Ectodermal cell (in vitro differentiated cells): ENCODE measurements around the gene ONECUT1.

Experiments used
- H3K27ac ChIP-seq: 2 replicates; pipeline ENCODE4 v1.7.0; 2013; ENCODE audit warnings: mild to moderate bottlenecking, low read depth, low read length; ENCODE audit not compliant: insufficient read depth, poor library complexity, severe bottlenecking
- H3K27me3 ChIP-seq: 2 replicates; pipeline ENCODE4 v1.7.0; 2013; ENCODE audit warnings: mild to moderate bottlenecking, low read length; ENCODE audit not compliant: insufficient read depth, control insufficient read depth, poor library complexity, severe bottlenecking
- H3K36me3 ChIP-seq: one replicate; pipeline ENCODE4 v1.7.0; 2013; ENCODE audit warnings: low read length; ENCODE audit not compliant: control insufficient read depth, insufficient read depth
- H3K4me1 ChIP-seq: one replicate; pipeline ENCODE4 v1.7.0; 2013; ENCODE audit warnings: low read length; ENCODE audit not compliant: control insufficient read depth, insufficient read depth
- H3K4me3 ChIP-seq: 2 replicates; pipeline ENCODE4 v1.7.0; 2013; ENCODE audit warnings: low read depth, low read length, control low read depth; ENCODE audit not compliant: insufficient read depth
- H3K9me3 ChIP-seq: 2 replicates; pipeline ENCODE4 v1.7.0; 2013; ENCODE audit warnings: mild to moderate bottlenecking, low read length, moderate library complexity; ENCODE audit not compliant: control insufficient read depth
- WGBS, 2 experiments: methylation state at CpG; one replicate each; pipeline ENCODE4 v1.1.7; 2013; ENCODE audit warnings: missing lambda C conversion rate in 2 of 2; 5-methylcytosine and 5-hydroxymethylcytosine counted together

The ONECUT1 gene

GRCh38 chr15:52804526-52805081 is 14.5 kb upstream of the ONECUT1 start:
- WGBS, 2 experiments: 0% methylated on average over 25 of the region's 25 CpGs
- Histone ChIP-seq H3K4me3 (peak overlapping the region; percentile 29), H3K9me3 (no peaks in the 10 kb centered on the region), H3K27me3 (peaks cover 78% of the 10 kb centered on the region), H3K27ac (peak overlapping the region; percentile 26), H3K36me3 (no peaks in the 10 kb centered on the region), H3K4me1 (no peaks in the 10 kb centered on the region)

DNA sequence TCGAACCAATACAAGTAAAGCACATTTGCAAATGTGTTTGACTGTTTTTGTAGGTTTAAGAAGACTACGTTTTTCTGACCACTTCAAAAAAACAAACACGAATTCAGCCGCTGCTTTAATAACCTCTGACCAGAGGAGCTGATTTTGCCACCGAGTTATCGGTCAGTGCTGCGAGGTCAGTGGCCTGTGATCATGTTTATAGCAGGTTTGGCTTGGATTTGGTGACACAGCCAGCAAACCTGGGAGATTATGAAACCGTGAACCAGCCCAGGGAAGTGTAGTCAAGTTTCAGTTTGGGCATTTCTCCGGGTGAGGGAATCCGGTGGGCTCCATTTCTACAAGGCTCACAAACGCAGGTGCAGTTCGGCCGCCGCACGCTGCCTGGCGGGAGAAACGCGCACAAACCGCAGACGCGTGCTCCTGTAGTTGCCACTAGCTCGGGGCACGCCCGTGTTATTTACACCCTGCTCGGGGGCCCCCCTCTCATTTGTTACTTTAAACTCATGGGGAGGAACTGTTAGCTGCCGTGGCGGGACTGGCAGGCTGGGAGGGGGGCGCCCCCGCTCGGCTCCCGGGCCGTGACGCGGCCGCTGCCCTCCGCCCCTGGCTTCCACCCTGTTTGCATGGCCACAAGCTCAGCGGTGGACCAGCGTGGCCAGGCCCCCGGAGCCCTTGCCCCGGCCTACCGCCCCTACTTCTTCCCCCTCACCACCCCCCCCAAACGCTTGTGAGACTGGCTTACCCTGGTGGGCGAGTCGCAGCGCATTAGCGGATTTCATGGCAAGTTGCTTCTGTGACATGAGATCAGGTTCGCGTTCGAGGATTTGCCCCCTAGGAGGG is 13.6 kb upstream of the ONECUT1 start:
- Histone ChIP-seq H3K27me3 (peaks cover 87% of the 10 kb centered on the region), H3K36me3 (no peaks in the 10 kb centered on the region), H3K4me1 (peaks cover 9% of the 10 kb centered on the region), H3K9me3 (no peaks in the 10 kb centered on the region), H3K27ac (no peak overlapping the region), H3K4me3 (peak overlapping the region; percentile 29)
- WGBS, 2 experiments: 1% methylated on average over 48 to 49 of the region's 49 CpGs

DNA sequence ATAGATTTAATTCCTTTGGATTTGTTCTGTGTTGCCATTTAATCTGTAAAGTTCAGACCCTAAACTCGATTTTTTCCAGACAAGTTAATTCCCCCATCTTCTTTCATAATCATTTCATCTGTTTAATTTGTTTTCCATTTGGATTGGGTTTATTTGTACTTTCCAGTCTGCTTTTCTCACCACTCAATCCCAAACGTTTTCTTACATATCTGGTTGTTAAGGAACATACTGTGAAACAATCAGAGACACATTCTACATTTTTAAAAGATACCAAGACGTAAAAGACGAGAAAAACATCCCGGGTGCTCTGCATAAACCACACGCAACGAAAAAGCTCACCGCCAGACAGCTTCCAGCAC is 13.0 kb upstream of the ONECUT1 start:
- Histone ChIP-seq H3K27me3 (peaks cover 93% of the 10 kb centered on the region), H3K27ac (no peak overlapping the region), H3K9me3 (no peaks in the 10 kb centered on the region), H3K4me1 (peaks cover 15% of the 10 kb centered on the region), H3K4me3 (no peak overlapping the region), H3K36me3 (no peaks in the 10 kb centered on the region)
- 15 to 21% methylated on average over 7 to 8 of the region's 8 CpGs for WGBS, 2 experiments

DNA sequence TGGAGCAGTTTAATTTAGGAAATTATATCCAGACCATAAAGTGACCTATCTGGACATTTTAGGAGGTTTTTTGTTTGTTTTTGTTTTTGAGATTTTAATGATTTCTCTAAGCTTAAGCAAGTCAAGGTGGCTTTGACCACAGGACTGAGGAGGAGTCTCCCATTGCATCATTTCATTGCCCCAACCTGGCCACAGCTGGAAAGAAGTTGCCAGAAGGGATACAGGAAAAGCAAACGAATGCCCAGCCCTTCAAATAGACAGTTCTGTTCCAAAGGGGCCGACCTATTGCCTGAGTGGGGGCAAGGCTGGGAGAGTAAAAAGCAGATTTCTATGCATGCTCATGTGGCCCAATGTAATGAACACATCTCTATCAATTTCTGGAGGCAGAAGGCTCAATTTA is 12.0 kb upstream of the ONECUT1 start:
- H3K4me1 ChIP-seq: peaks cover 18% of the 10 kb centered on the region
- peaks cover 98% of the 10 kb centered on the region for H3K27me3 ChIP-seq
- H3K9me3 ChIP-seq: no peaks in the 10 kb centered on the region
- H3K27ac ChIP-seq: no peak overlapping the region
- H3K4me3 ChIP-seq: no peak overlapping the region
- 69 to 75% methylated on average over 2 of the region's 2 CpGs for WGBS, 2 experiments
- no peaks in the 10 kb centered on the region for H3K36me3 ChIP-seq

- peaks cover 18% of the 10 kb centered on the region for H3K4me1 ChIP-seq
- H3K27me3 ChIP-seq: peaks cover 100% of the 10 kb centered on the region
- no peak overlapping the region for H3K4me3 ChIP-seq
- 79 to 85% methylated on average over 14 of the region's 14 CpGs for WGBS, 2 experiments
- H3K9me3 ChIP-seq: no peaks in the 10 kb centered on the region
- H3K36me3 ChIP-seq: no peaks in the 10 kb centered on the region
- no peak overlapping the region for H3K27ac ChIP-seq
Measured at GRCh38 chr15:52801748-52802085, 11.6 kb upstream of the ONECUT1 start.

- Histone ChIP-seq H3K4me3 (no peak overlapping the region), H3K27ac (no peak overlapping the region), H3K27me3 (peaks cover 100% of the 10 kb centered on the region), H3K9me3 (no peaks in the 10 kb centered on the region), H3K4me1 (peaks cover 18% of the 10 kb centered on the region), H3K36me3 (no peaks in the 10 kb centered on the region)
- WGBS, 2 experiments: 81 to 85% methylated on average over 44 of the region's 44 CpGs
Measured at GRCh38 chr15:52800828-52801747, 11.0 kb upstream of the ONECUT1 start.

DNA sequence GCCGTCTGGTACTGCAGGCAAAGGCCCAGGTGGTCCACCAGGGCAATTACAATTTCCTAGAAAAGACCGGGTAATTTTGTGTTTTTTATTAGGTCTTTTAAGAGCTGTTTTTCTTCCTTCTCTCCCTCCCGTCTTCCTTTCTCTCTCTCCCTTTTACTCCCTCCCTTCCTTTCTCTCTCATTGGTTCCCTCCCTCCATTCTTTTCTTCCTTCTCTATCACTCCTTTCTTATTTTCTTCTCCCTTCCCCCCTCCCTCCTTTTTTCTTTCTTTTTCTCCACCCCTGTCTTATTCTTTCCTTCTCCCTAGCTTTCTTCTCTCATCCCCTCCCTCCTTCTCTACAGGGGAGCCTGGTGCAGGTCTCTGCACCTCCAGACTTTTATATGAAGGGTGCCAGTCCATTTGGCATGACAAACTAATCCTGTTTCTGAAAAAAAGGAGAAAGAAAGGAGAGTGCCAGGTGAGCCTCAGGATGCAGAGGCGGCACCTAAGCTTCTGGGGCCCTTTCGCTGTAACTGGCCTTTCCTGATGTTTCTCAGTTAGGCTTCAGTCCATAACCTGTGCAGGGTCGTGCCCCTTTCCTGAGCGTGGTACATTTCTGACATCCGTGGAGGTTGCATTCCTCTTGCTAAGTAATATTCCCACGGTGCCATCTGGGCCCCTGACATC is 9.1 kb upstream of the ONECUT1 start:
- peaks cover 100% of the 10 kb centered on the region for H3K27me3 ChIP-seq
- no peaks in the 10 kb centered on the region for H3K9me3 ChIP-seq
- no peaks in the 10 kb centered on the region for H3K36me3 ChIP-seq
- no peak overlapping the region for H3K4me3 ChIP-seq
- peaks cover 18% of the 10 kb centered on the region for H3K4me1 ChIP-seq
- 44 to 50% methylated on average over 7 to 9 of the region's 9 CpGs for WGBS, 2 experiments
- H3K27ac ChIP-seq: no peak overlapping the region

- peaks cover 100% of the 10 kb centered on the region for H3K27me3 ChIP-seq
- no peak overlapping the region for H3K27ac ChIP-seq
- H3K9me3 ChIP-seq: no peaks in the 10 kb centered on the region
- no peaks in the 10 kb centered on the region for H3K36me3 ChIP-seq
- H3K4me3 ChIP-seq: peak overlapping the region; percentile 21
- 3 to 7% methylated on average over 28 of the region's 28 CpGs for WGBS, 2 experiments
- H3K4me1 ChIP-seq: peaks cover 18% of the 10 kb centered on the region
Measured at GRCh38 chr15:52798529-52799101, 8.5 kb upstream of the ONECUT1 start.

- H3K27ac ChIP-seq: no peak overlapping the region
- peaks cover 100% of the 10 kb centered on the region for H3K27me3 ChIP-seq
- H3K9me3 ChIP-seq: no peaks in the 10 kb centered on the region
- peak overlapping the region; percentile 21 for H3K4me3 ChIP-seq
- H3K4me1 ChIP-seq: peaks cover 18% of the 10 kb centered on the region
- H3K36me3 ChIP-seq: no peaks in the 10 kb centered on the region
- 16 to 20% methylated on average over 45 of the region's 45 CpGs for WGBS, 2 experiments
Measured at GRCh38 chr15:52797625-52798501, 7.7 kb upstream of the ONECUT1 start.
